ENCODE measurements around the gene DCUN1D5.
"Not testable (repeated sequence)": the region's sequence is repeated elsewhere in the genome, so short reads cannot be mapped to it uniquely, and the experiment has no call there.

DNA sequence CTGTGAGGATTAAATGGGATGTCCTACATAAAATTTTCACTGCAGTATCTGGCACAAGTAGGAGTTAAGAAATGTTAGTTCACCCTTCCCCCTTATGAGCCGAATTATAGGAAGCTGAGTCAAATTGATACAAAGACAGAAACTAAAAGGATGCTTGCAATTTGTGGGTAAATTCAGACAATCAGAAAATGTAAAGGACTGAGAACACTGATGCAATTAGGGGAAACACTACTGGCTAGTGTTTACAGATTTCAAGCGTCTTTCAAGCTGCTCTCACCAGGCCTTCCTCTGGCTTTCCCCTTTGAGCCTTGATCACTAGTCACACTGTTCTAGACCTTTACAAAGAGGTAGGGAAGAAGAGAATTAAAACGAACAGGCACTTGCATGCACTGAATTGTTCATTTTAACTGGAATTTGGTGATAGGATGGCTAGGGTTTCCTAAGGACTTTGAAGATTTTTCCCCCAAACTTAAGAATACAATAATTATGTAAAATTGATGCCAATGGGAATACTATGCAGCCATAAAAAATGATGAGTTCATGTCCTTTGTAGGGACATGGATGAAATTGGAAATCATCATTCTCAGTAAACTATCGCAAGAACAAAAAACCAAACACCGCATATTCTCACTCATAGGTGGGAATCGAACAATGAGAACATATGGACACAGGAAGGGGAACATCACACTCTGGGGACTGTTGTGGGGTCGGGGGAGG lies 63.5 kb downstream of the DCUN1D5 start:
- TF ChIP-seq, protein P1, sequence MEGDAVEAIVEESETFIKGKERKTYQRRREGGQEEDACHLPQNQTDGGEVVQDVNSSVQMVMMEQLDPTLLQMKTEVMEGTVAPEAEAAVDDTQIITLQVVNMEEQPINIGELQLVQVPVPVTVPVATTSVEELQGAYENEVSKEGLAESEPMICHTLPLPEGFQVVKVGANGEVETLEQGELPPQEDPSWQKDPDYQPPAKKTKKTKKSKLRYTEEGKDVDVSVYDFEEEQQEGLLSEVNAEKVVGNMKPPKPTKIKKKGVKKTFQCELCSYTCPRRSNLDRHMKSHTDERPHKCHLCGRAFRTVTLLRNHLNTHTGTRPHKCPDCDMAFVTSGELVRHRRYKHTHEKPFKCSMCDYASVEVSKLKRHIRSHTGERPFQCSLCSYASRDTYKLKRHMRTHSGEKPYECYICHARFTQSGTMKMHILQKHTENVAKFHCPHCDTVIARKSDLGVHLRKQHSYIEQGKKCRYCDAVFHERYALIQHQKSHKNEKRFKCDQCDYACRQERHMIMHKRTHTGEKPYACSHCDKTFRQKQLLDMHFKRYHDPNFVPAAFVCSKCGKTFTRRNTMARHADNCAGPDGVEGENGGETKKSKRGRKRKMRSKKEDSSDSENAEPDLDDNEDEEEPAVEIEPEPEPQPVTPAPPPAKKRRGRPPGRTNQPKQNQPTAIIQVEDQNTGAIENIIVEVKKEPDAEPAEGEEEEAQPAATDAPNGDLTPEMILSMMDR (IDR thresholded peaks at IDR 0.05): not testable (repeated sequence)
- TF ChIP-seq POLR2A (IDR thresholded peaks at IDR 0.05): not testable (repeated sequence)

Measured in Peyer's patch (tissue), 4 donors.